Adrenal gland (tissue), 5 donors: Measurements from ENCODE around the gene PTPRE.

Experiments
- CTCF ChIP-seq, 6 experiments: fragments of 450-650 bp in 4 of 6; fragments of 200-600 bp in 2 of 6; sonication (generic) in 1 of 6; IDR thresholded peaks; 1 replicate in 5 of 6; 2 replicates in 1 of 6; pipeline versions ENCODE4 v1.5.1 to v1.8.0; 2016 to 2021; ENCODE audit warnings: antibody characterized with exemption in 6 of 6, mild to moderate bottlenecking in 2 of 6, moderate library complexity in 1 of 6
- POLR2A ChIP-seq, 2 donors: fragments of 450-650 bp; IDR thresholded peaks; one replicate each; pipeline ENCODE4 v1.6.1; 2017; ENCODE audit warnings: antibody characterized with exemption in 2 of 2, mild to moderate bottlenecking in 2 of 2, moderate library complexity in 1 of 2
- donor health status: DM: no; HTN: no; CAD: no.

GRCh38 chr10:127939786-127940330 is 33.0 kb downstream of the PTPRE start:
- TF ChIP-seq POLR2A (IDR thresholded peaks at IDR 0.05) (no peak), CTCF (IDR thresholded peaks at IDR 0.05) (no peak)
